SU-DHL-6 (cell line): ENCODE results near the gene RECQL5.

Source experiments
- H2AFZ ChIP-seq: fragments of 200-600 bp; sonication (generic); 2 replicates; pipeline ENCODE4 v1.6.1; 2014; ENCODE audit warnings: low read depth, mild to moderate bottlenecking, moderate library complexity, mixed read lengths, antibody characterized with exemption, low read length; ENCODE audit not compliant: severe bottlenecking
- H3F3A ChIP-seq: fragments of 200-600 bp; shearing (Covaris generic); 2 replicates; pipeline ENCODE4 v1.6.0; 2016; ENCODE audit warnings: antibody characterized with exemption, mild to moderate bottlenecking; ENCODE audit not compliant: insufficient read depth
- H3K27ac ChIP-seq: fragments of 200-600 bp; sonication (generic); 2 replicates; pipeline ENCODE4 v1.5.1; 2016; ENCODE audit warnings: low read depth, mild to moderate bottlenecking, low read length, moderate library complexity, mixed read lengths
- H3K27me3 ChIP-seq: fragments of 200-600 bp; sonication (generic), shearing (Covaris generic); 2 replicates; pipeline ENCODE4 v1.6.0; 2014; ENCODE audit warnings: mild to moderate bottlenecking, low read length
- H3K36me3 ChIP-seq: fragments of 200-600 bp; sonication (generic); 2 replicates; pipeline ENCODE4 v1.6.1; 2014; ENCODE audit warnings: mild to moderate bottlenecking, low read length, mixed read lengths
- H3K4me2 ChIP-seq: fragments of 300-600, 200-600 bp; shearing (Covaris generic), sonication (generic); 2 replicates; pipeline ENCODE4 v1.6.0; 2014; ENCODE audit warnings: low read length, low read depth, mild to moderate bottlenecking; ENCODE audit not compliant: poor library complexity, severe bottlenecking
- H3K4me3 ChIP-seq: fragments of 200-600 bp; sonication (generic); 2 replicates; pipeline ENCODE4 v1.5.1; 2014; ENCODE audit warnings: antibody characterized with exemption, low read length, mild to moderate bottlenecking, mixed read lengths; ENCODE audit not compliant: insufficient read depth, poor library complexity, severe bottlenecking
- H3K79me2 ChIP-seq: fragments of 200-600 bp; sonication (generic); 2 replicates; pipeline ENCODE4 v1.6.1; 2014; ENCODE audit warnings: mild to moderate bottlenecking, low read length, moderate library complexity; ENCODE audit not compliant: insufficient read depth
- H3K9ac ChIP-seq: fragments of 200-600 bp; sonication (generic); 2 replicates; pipeline ENCODE4 v1.7.0; 2014; ENCODE audit warnings: mild to moderate bottlenecking, low read length
- H3K9me2 ChIP-seq: fragments of 200-600 bp; sonication (generic); replicated peaks from 2 replicates; pipeline ENCODE4 v1.6.1; 2014; ENCODE audit warnings: low read length; ENCODE audit not compliant: insufficient read depth
- H3K9me3 ChIP-seq: fragments of 200-600 bp; sonication (generic); 2 replicates; pipeline ENCODE4 v1.6.1; 2014; ENCODE audit warnings: low read length, mixed read lengths; ENCODE audit not compliant: insufficient read depth
- H4K20me1 ChIP-seq: fragments of 200-600 bp; sonication (generic); 2 replicates; pipeline ENCODE4 v1.6.1; 2014; ENCODE audit warnings: low read depth, mild to moderate bottlenecking, antibody characterized with exemption, low read length, moderate library complexity, mixed read lengths
- CTCF ChIP-seq: fragments of 200-600 bp; sonication (generic); IDR thresholded peaks from one replicate; pipeline ENCODE4 v1.5.1; 2017; ENCODE audit warnings: antibody characterized with exemption, mild to moderate bottlenecking, low read length, moderate library complexity; ENCODE audit not compliant: insufficient read depth, poor library complexity, severe bottlenecking
- EZH2phosphoT487 ChIP-seq: fragments of 200-600 bp; sonication (generic), shearing (Covaris generic); conservative IDR thresholded peaks from 2 replicates; pipeline ENCODE4 v1.6.1; 2018; ENCODE audit warnings: mild to moderate bottlenecking, antibody characterized with exemption, low read length, moderate library complexity, mixed read lengths

Gene RECQL5

GRCh38 chr17:75667825-75668224, 871 bp upstream of the RECQL5 start:
- Histone ChIP-seq H3K27ac (peak overlapping the region; percentile 36; the same call in 1 of the 2 replicates), H3K27me3 (no peaks in the 10 kb centered on the region), H3K9ac (peak overlapping the region; percentile 76), H3K36me3 (peaks cover 20% of the 10 kb centered on the region; the same call in 1 of the 2 replicates), H4K20me1 (no peaks in the 10 kb centered on the region), H3F3A (peaks cover 29% of the 10 kb centered on the region), H3K4me2 (peak overlapping the region; percentile 98), H3K79me2 (peaks cover 62% of the 10 kb centered on the region), H2AFZ (no peak overlapping the region), H3K4me3 (peak overlapping the region; percentile 95), H3K9me2 (no peaks in the 10 kb centered on the region), H3K9me3 (no peaks in the 10 kb centered on the region)
- TF ChIP-seq CTCF, result no peak
- TF ChIP-seq EZH2phosphoT487, result no peak

- no peaks in the 10 kb centered on the region for H3K9me2 ChIP-seq
- peak overlapping the region; percentile 76 for H3K4me2 ChIP-seq
- no peak overlapping the region for H2AFZ ChIP-seq
- H4K20me1 ChIP-seq, result no peaks in the 10 kb centered on the region
- H3K27ac ChIP-seq, result peak overlapping the region; percentile 96
- H3F3A ChIP-seq, result peaks cover 31% of the 10 kb centered on the region
- peaks cover 11% of the 10 kb centered on the region; the same call in 1 of the 2 replicates for H3K36me3 ChIP-seq
- no peaks in the 10 kb centered on the region for H3K27me3 ChIP-seq
- H3K9ac ChIP-seq, result peak overlapping the region; percentile 76
- peak overlapping the region; percentile 95 for H3K4me3 ChIP-seq
- peaks cover 52% of the 10 kb centered on the region for H3K79me2 ChIP-seq
- no peaks in the 10 kb centered on the region for H3K9me3 ChIP-seq
- no peak for TF ChIP-seq CTCF
- no peak for TF ChIP-seq EZH2phosphoT487
These were observed 973 bp downstream of the RECQL5 start for GRCh38 chr17:75665981-75666380.

- H3K9me2 ChIP-seq, result no peaks in the 10 kb centered on the region
- no peaks in the 10 kb centered on the region for H4K20me1 ChIP-seq
- H3K4me3 ChIP-seq, result peak overlapping the region; percentile 14
- peaks cover 33% of the 10 kb centered on the region for H3K79me2 ChIP-seq
- H3K27me3 ChIP-seq, result no peaks in the 10 kb centered on the region
- peaks cover 31% of the 10 kb centered on the region for H3F3A ChIP-seq
- 0 out of 2 replicates have a peak, but pooled peaks cover 4% of the 10 kb centered on the region for H3K36me3 ChIP-seq
- peak overlapping the region; percentile 96 for H3K27ac ChIP-seq
- H3K9me3 ChIP-seq, result no peaks in the 10 kb centered on the region
- H2AFZ ChIP-seq, result no peak overlapping the region
- TF ChIP-seq CTCF (no peak), EZH2phosphoT487 (no peak)
- peak overlapping the region; percentile 50 for H3K4me2 ChIP-seq
- H3K9ac ChIP-seq, result no peak overlapping the region
These were observed 2.8 kb downstream of the RECQL5 start for GRCh38 chr17:75664099-75664549.
